ENCODE measurements around the gene STEAP4. TPM values are rescaled to one million over a fixed set of nuclear protein-coding genes. Genes with fewer than 3 reads are reported as not detected.

STEAP4 gene
- polyA plus RNA-seq, 1 donor (not counting 4 experiments of a cell fraction or from before 2014, with no cell fraction given), result 2.0 TPM

- no peaks in the 10 kb centered on the region for H3K79me2 ChIP-seq (ENCODE audit: control insufficient read depth, insufficient read depth, low read length)
- TF ChIP-seq EZH2 (IDR thresholded peaks at IDR 0.05; ENCODE audit: low read length), result no peak
- no peak for TF ChIP-seq CTCF (optimal IDR thresholded peaks at IDR 0.05 in 1 of 3, IDR thresholded peaks at IDR 0.05 in 1 of 3, conservative IDR thresholded peaks at IDR 0.05 in 1 of 3; ENCODE audit: extremely low read depth in 1 of 3, insufficient read depth in 2 of 3, low read length in 3 of 3)
- no peaks in the 10 kb centered on the region for H3K9me3 ChIP-seq (ENCODE audit: control insufficient read depth, low read depth, low read length)
- no peaks in the 10 kb centered on the region for H3K9me1 ChIP-seq (ENCODE audit: control insufficient read depth, extremely low read depth, insufficient read depth, low read length)
- H3K4me3 ChIP-seq (ENCODE audit: control insufficient read depth in 2 of 3, extremely low read depth in 1 of 3, insufficient read depth in 2 of 3, low read depth in 1 of 3, low read length in 3 of 3), result no peak overlapping the region
- H3K4me1 ChIP-seq (ENCODE audit: control insufficient read depth, extremely low read depth, insufficient read depth, low read length), result peaks cover 25% of the 10 kb centered on the region
- no peak for FAIRE-seq
- H3K36me3 ChIP-seq (ENCODE audit: control insufficient read depth in 2 of 2, extremely low read depth in 1 of 2, insufficient read depth in 2 of 2, low read length in 2 of 2), result no peaks in the 10 kb centered on the region
- DNase-seq (ENCODE audit: low read depth, low spot score), result no peak
- H2AFZ ChIP-seq (ENCODE audit: control insufficient read depth, low read length), result no peak overlapping the region
- no peaks in the 10 kb centered on the region for H4K20me1 ChIP-seq (ENCODE audit: control insufficient read depth, extremely low read depth, insufficient read depth, low read length)
- H3K27ac ChIP-seq (ENCODE audit: control insufficient read depth, insufficient read depth, low read length), result no peak overlapping the region
- peak overlapping the region; percentile 81 for H3K4me2 ChIP-seq (ENCODE audit: control insufficient read depth, extremely low read depth, insufficient read depth, low read depth, low read length)
- H3K9ac ChIP-seq (ENCODE audit: control insufficient read depth, extremely low read depth, insufficient read depth, low read length), result no peak overlapping the region
- dilution Hi-C loops (cut with MboI; ENCODE audit: extremely low pct_ligation_motif_present, low sequenced_read_pairs), result no loop called here
- H3K27me3 ChIP-seq (ENCODE audit: control insufficient read depth, extremely low read depth, insufficient read depth, low read length), result no peaks in the 10 kb centered on the region
Observed at GRCh38 chr7:88321694-88322093, 15.0 kb upstream of the STEAP4 start.

- Histone ChIP-seq H3K9ac (ENCODE audit: control insufficient read depth, extremely low read depth, insufficient read depth, low read length) (no peak overlapping the region), H3K9me3 (ENCODE audit: control insufficient read depth, low read depth, low read length) (no peaks in the 10 kb centered on the region), H3K4me1 (ENCODE audit: control insufficient read depth, extremely low read depth, insufficient read depth, low read length) (peaks cover 25% of the 10 kb centered on the region), H3K4me2 (ENCODE audit: control insufficient read depth, extremely low read depth, insufficient read depth, low read depth, low read length) (peak overlapping the region; percentile 44), H4K20me1 (ENCODE audit: control insufficient read depth, extremely low read depth, insufficient read depth, low read length) (no peaks in the 10 kb centered on the region), H2AFZ (ENCODE audit: control insufficient read depth, low read length) (peak overlapping the region; percentile 42), H3K27ac (ENCODE audit: control insufficient read depth, insufficient read depth, low read length) (peak overlapping the region; percentile 55), H3K36me3 (ENCODE audit: control insufficient read depth in 2 of 2, extremely low read depth in 1 of 2, insufficient read depth in 2 of 2, low read length in 2 of 2) (no peaks in the 10 kb centered on the region), H3K4me3 (ENCODE audit: control insufficient read depth in 2 of 3, extremely low read depth in 1 of 3, insufficient read depth in 2 of 3, low read depth in 1 of 3, low read length in 3 of 3) (no peak overlapping the region), H3K79me2 (ENCODE audit: control insufficient read depth, insufficient read depth, low read length) (no peaks in the 10 kb centered on the region), H3K9me1 (ENCODE audit: control insufficient read depth, extremely low read depth, insufficient read depth, low read length) (no peaks in the 10 kb centered on the region), H3K27me3 (ENCODE audit: control insufficient read depth, extremely low read depth, insufficient read depth, low read length) (no peaks in the 10 kb centered on the region)
- no peak for TF ChIP-seq EZH2 (IDR thresholded peaks at IDR 0.05; ENCODE audit: low read length)
- no peak for TF ChIP-seq CTCF (optimal IDR thresholded peaks at IDR 0.05 in 1 of 3, IDR thresholded peaks at IDR 0.05 in 1 of 3, conservative IDR thresholded peaks at IDR 0.05 in 1 of 3; ENCODE audit: extremely low read depth in 1 of 3, insufficient read depth in 2 of 3, low read length in 3 of 3)
- dilution Hi-C loops (cut with MboI; ENCODE audit: extremely low pct_ligation_motif_present, low sequenced_read_pairs), result no loop called here
- no peak for FAIRE-seq
- DNase-seq (ENCODE audit: low read depth, low spot score), result no peak
Observed at GRCh38 chr7:88318196-88318595, 11.5 kb upstream of the STEAP4 start.

Measured in keratinocyte (primary cell).